Esophagus (tissue), 2 donors: ENCODE results near the gene TRIM33. TPM values are rescaled to one million over a fixed set of nuclear protein-coding genes. Genes with fewer than 3 reads are reported as not detected.
"Not testable (repeated sequence)": the region's sequence is repeated elsewhere in the genome, so short reads cannot be mapped to it uniquely, and the experiment has no call there.

Experiments
- H3K27ac ChIP-seq, 2 donors: one replicate each; pipeline ENCODE4 v1.5.1; 2013; ENCODE audit warnings: low read depth in 2 of 2, mild to moderate bottlenecking in 2 of 2, inconsistent platforms in 1 of 2, low read length in 1 of 2, moderate library complexity in 1 of 2
- H3K27me3 ChIP-seq, 2 donors: one replicate each; pipeline ENCODE4 v1.6.1; 2013; ENCODE audit warnings: low read length in 2 of 2, control low read depth in 1 of 2, mild to moderate bottlenecking in 1 of 2; ENCODE audit not compliant: insufficient read depth in 2 of 2, control insufficient read depth in 1 of 2
- H3K36me3 ChIP-seq, 2 donors: one replicate each; pipeline ENCODE4 v1.6.1; 2013; ENCODE audit warnings: low read length in 1 of 2; ENCODE audit not compliant: control insufficient read depth in 2 of 2, insufficient read depth in 2 of 2
- H3K4me1 ChIP-seq, 2 donors: one replicate each; pipeline ENCODE4 v1.6.1; 2013; ENCODE audit warnings: low read length in 1 of 2; ENCODE audit not compliant: control insufficient read depth in 2 of 2, insufficient read depth in 2 of 2
- H3K4me3 ChIP-seq, 2 donors: one replicate each; pipeline ENCODE4 v1.5.1; 2013; ENCODE audit warnings: low read length in 2 of 2, mild to moderate bottlenecking in 2 of 2, low read depth in 1 of 2, moderate library complexity in 1 of 2
- H3K9me3 ChIP-seq, 2 donors: one replicate each; pipeline ENCODE4 v1.6.1; 2013; ENCODE audit warnings: mild to moderate bottlenecking in 2 of 2, low read depth in 1 of 2, low read length in 1 of 2, moderate library complexity in 1 of 2; ENCODE audit not compliant: control insufficient read depth in 2 of 2, insufficient read depth in 1 of 2
- WGBS, 2 donors: extraction: QIAGEN DNeasy Blood & Tissue Kit; methylation state at CpG; one replicate each; pipeline ENCODE4 v1.1.7; 2013; 5-methylcytosine and 5-hydroxymethylcytosine counted together
- polyA plus RNA-seq, 2 donors: library from polyadenylated mRNA; stranded (reverse); fragments of 200-250 nt; gene quantifications; one replicate each; pipeline ENCODE4 v1.2.3, GENCODE V29; 2013
- donor health status: healthy with polysubstance abuse.
- donor health status: Bipolar disorder and iron deficiency.

TRIM33 gene
- polyA plus RNA-seq, 2 donors: 7.1 to 10.2 TPM

DNA sequence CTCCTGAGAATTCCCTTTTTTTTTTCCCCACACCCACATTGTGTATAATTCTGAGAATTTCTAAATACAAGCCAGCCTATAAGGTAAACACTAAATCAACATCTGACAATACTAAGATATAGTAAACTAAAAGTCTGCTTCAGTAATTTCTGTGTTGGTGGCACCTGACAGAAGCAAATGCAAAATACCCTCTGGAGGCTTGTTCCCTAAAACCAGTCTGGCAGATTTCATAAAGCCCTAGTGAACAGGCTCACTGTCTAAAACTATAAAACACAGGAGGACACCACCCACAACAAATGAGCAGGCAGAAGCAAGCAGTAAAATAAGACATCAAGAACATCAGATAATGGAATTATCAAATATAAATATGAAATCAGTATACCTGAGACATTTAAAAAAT is 11.5 kb downstream of the TRIM33 start:
- H3K4me1 ChIP-seq: no peaks in the 10 kb centered on the region
- H3K36me3 ChIP-seq: no peaks in the 10 kb centered on the region
- no peaks in the 10 kb centered on the region for H3K27me3 ChIP-seq
- no peak overlapping the region for H3K4me3 ChIP-seq
- no peak overlapping the region for H3K27ac ChIP-seq
- H3K9me3 ChIP-seq: no peaks in the 10 kb centered on the region

DNA sequence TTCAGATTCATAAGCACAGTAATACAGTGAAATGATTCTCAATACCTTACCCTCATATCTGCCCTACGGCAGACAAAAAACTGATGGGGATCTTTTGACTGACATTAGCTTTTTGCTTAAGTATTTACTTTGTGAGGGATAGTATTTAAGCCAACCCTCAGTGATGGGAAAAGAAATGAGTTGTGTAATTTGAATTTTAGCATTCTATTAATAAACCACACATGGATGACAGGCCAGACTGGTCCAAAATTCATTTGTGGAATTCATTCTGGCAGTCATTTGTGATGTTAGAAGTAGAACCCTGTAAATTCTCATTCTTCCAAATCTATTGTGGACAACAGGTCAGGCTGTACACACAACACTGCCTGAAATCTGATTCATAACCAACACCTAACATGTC is 14.9 kb downstream of the TRIM33 start:
- Histone ChIP-seq H3K4me1 (no peaks in the 10 kb centered on the region), H3K27me3 (no peaks in the 10 kb centered on the region), H3K9me3 (no peaks in the 10 kb centered on the region), H3K36me3 (no peaks in the 10 kb centered on the region), H3K27ac (no peak overlapping the region), H3K4me3 (no peak overlapping the region)
- WGBS, 2 donors: 58 to 63% methylated on average over 1 of the region's 1 CpG

DNA sequence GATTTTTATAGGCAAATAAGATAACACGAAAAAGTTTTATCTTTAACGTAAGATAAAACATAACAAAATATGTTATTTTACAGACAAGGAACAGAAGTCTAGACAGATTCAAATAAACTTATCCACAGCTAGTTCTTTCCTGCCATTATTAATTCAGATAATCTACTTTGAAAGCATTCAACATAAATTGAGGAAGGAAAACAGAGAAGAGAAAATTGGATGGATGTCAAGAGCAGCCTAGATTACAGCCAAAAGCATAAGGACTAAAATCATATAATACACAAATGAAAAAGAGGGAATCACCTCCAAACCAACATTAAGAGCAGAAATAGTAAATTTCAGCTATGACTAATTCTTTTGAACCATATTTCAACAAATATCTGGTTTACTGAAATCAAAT is 15.5 kb downstream of the TRIM33 start:
- H3K27ac ChIP-seq: no peak overlapping the region
- no peak overlapping the region for H3K4me3 ChIP-seq
- H3K36me3 ChIP-seq: no peaks in the 10 kb centered on the region
- H3K9me3 ChIP-seq: no peaks in the 10 kb centered on the region
- 57 to 83% methylated on average over 2 of the region's 2 CpGs for WGBS, 2 donors
- no peaks in the 10 kb centered on the region for H3K27me3 ChIP-seq
- no peaks in the 10 kb centered on the region for H3K4me1 ChIP-seq

DNA sequence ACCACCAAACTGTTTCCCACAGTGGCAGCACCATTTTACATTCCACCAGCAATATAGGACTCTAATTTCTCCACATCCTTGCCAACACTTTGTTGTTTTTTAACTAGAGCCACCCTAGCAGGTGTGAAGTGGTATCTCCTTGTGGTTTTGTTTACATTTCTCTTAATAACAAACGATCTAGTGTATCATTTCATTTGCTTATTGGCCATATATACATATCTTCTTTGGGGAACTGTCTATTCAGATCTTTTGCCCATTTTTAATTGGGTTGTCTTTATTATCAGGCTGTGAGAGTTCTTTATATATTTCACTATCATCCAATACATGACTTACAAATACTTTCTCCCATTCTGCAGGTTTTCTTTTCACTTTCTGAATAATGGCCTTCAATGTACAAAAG is 18.0 kb downstream of the TRIM33 start:
- Histone ChIP-seq H3K9me3 (no peaks in the 10 kb centered on the region), H3K4me1 (no peaks in the 10 kb centered on the region), H3K4me3 (no peak overlapping the region), H3K27me3 (no peaks in the 10 kb centered on the region), H3K36me3 (no peaks in the 10 kb centered on the region), H3K27ac (no peak overlapping the region)
- WGBS, 2 donors: 74 to 84% methylated on average over 1 of the region's 1 CpG

DNA sequence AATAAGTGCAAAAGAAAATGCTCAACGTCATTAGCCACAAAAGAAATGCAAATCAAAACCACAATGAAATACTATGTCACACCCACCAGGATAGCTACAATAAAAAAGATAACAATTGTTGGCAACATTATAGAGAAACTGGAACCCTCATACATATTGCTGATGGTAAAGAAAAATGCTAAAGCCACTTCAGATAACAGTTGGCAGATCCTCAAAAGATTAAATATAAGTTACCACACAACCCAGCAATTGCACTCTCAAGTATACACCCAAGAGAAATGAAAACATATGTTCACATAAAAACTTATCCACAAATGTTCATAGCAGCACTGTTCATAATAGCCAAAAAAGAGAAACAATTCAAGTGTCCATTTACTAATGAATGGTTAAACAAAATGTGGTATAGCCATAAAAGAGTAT is 20.7 kb downstream of the TRIM33 start:
- H3K36me3 ChIP-seq: no peaks in the 10 kb centered on the region
- 33 to 40% methylated on average over 1 of the region's 1 CpG for WGBS, 2 donors
- H3K4me1 ChIP-seq: no peaks in the 10 kb centered on the region
- H3K9me3 ChIP-seq: no peaks in the 10 kb centered on the region
- no peak overlapping the region for H3K4me3 ChIP-seq
- H3K27me3 ChIP-seq: no peaks in the 10 kb centered on the region
- no peak overlapping the region for H3K27ac ChIP-seq

DNA sequence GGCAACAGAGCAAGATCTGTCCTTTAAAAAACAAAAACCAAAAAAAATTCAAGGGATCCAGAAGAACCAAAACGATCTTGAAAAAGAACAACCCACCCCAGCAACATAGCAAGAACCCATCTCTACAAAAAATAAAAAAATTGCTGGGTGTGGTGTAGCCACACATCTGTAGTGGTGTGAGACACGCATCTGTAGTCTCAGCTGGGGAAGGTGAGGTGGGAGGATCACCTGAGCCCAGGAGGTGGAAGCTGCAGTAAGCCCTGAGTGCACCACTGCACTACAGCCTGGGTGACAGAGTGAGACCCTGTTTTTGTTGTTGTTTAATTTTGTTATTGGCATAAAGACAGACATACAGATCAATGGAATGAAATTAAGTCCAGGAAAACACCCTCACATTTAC is 22.3 kb downstream of the TRIM33 start:
- no peaks in the 10 kb centered on the region for H3K27me3 ChIP-seq
- H3K9me3 ChIP-seq: no peaks in the 10 kb centered on the region
- H3K4me1 ChIP-seq: no peaks in the 10 kb centered on the region
- H3K27ac ChIP-seq: no peak overlapping the region
- H3K4me3 ChIP-seq: no peak overlapping the region
- 78 to 80% methylated on average over 2 of the region's 2 CpGs for WGBS, 2 donors
- no peaks in the 10 kb centered on the region for H3K36me3 ChIP-seq

DNA sequence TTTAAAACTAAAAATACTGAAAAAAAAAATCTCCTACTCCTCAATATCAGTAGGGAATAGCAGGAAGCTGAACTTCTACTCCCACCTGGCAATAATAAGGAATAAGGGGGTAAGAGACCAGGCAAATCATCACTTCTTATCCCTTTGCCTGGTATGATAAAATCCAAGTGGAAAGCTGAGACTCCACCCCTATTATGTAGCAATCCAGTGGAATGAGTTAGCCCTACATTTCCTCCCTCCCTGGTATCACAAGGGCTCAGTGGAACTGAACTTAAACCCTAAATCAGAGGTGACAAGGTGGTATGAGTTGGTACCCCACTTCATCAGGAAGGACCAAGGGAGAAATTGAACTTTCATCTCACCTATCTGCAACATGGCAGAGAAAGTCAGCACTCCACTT is 25.7 kb downstream of the TRIM33 start:
- Histone ChIP-seq H3K4me1 (no peaks in the 10 kb centered on the region), H3K4me3 (no peak overlapping the region), H3K36me3 (no peaks in the 10 kb centered on the region), H3K9me3 (no peaks in the 10 kb centered on the region), H3K27me3 (no peaks in the 10 kb centered on the region), H3K27ac (no peak overlapping the region)

DNA sequence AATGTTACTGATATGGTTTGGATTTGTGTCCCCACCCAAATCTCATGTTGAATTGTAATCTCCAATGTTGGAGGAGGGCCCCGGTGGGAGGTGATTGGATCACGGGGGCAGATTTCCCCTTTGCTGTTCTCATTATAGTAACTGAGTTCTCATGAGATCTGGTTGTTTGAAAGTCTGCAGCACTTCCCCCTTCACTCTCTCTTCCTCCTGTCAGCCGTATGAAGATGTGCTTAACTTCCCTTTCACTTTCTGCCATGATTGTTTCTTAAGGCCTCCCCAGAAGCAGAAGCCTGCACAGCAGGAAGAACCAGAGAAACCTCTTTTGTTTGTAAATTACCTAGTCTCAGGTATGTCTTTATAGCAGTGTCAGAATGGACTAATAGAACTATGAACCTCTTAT is 28.4 kb downstream of the TRIM33 start:
- Histone ChIP-seq H3K27me3 (no peaks in the 10 kb centered on the region), H3K27ac (no peak overlapping the region), H3K9me3 (no peaks in the 10 kb centered on the region), H3K36me3 (no peaks in the 10 kb centered on the region), H3K4me3 (no peak overlapping the region), H3K4me1 (no peaks in the 10 kb centered on the region)
- 50 to 62% methylated on average over 3 of the region's 3 CpGs for WGBS, 2 donors

DNA sequence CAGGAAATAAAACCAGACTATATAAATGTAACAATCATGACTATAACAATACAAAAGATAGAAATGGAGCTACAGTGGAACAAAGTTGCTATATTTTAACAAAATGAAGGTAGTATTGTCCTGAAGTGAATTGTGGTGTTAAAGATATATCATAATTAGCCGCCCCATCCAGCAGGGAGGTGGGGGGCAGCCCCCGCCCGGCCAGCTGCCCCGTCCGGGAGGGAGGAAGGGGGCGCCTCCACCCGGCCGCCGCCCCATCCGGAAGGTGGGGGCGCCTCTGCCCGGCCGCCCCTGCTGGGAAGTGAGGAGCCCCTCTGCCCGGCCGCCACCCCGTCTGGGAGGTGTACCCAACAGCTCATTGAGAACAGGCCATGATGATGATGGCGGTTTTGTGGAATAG is 31.4 kb downstream of the TRIM33 start:
- WGBS, 2 donors: 96 to 99% methylated on average over 13 to 17 of the region's 17 CpGs
- not testable (repeated sequence) for H3K9me3 ChIP-seq, H3K4me1 ChIP-seq, H3K4me3 ChIP-seq, H3K27me3 ChIP-seq, H3K27ac ChIP-seq, H3K36me3 ChIP-seq

DNA sequence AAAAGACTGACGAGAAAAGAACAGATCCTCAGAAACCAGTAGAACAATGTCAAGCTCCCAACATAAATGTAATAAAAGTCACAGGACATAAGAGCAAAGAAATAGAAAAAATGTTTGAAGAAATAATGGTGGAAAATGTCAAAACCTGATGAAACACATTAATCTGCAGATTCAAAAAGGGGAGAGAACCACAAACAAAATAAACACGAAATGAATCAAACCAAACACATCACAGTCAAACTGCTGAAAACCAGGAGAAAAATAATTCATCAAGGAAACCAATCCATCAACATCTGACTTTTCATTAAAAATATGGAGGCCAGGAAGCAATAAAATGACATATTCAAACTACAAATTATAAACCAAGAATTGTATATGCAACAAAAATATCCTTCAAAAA is 31.9 kb downstream of the TRIM33 start:
- Histone ChIP-seq H3K27me3 (no peaks in the 10 kb centered on the region), H3K4me1 (no peaks in the 10 kb centered on the region), H3K4me3 (no peak overlapping the region), H3K36me3 (no peaks in the 10 kb centered on the region), H3K9me3 (no peaks in the 10 kb centered on the region), H3K27ac (no peak overlapping the region)
- 94 to 99% methylated on average over 2 of the region's 2 CpGs for WGBS, 2 donors
